GM19035 (cell line): ENCODE data around the gene NMNAT2.
"Not testable (repeated sequence)": the region's sequence is repeated elsewhere in the genome, so short reads cannot be mapped to it uniquely, and the experiment has no call there.

Experiments used
- ATAC-seq: cut with Tn5 transposase; IDR thresholded peaks from one replicate; pipeline ENCODE4 v1.9.1; 2021; ENCODE audit not compliant: unreplicated experiment

Gene NMNAT2

GRCh38 chr1:183417772-183418491, at the start of gene NMNAT2:
TSS of gene NMNAT2 (minus strand) at chr1:183418380. CDS start at chr1:183418267, 113 bp downstream.
- ATAC-seq, result no peak

GRCh38 chr1:183467687-183468086, 49.5 kb upstream of the NMNAT2 start:
- ATAC-seq, result no peak

- no peak for ATAC-seq
These were observed 48.6 kb upstream of the NMNAT2 start for GRCh38 chr1:183466781-183467180.

- no peak for ATAC-seq
These were observed 45.4 kb upstream of the NMNAT2 start for GRCh38 chr1:183463566-183463965.

GRCh38 chr1:183461350-183461749, 43.2 kb upstream of the NMNAT2 start:
- no peak for ATAC-seq

- no peak for ATAC-seq
These were observed 42.4 kb upstream of the NMNAT2 start for GRCh38 chr1:183460596-183460995.

GRCh38 chr1:183457449-183457848, 39.3 kb upstream of the NMNAT2 start:
- no peak for ATAC-seq

GRCh38 chr1:183456826-183457225, 38.6 kb upstream of the NMNAT2 start:
- ATAC-seq, result no peak

- no peak for ATAC-seq
These were observed 36.2 kb upstream of the NMNAT2 start for GRCh38 chr1:183454377-183454776.

- no peak for ATAC-seq
These were observed 31.9 kb upstream of the NMNAT2 start for GRCh38 chr1:183450093-183450492.

GRCh38 chr1:183449223-183449770, 31.1 kb upstream of the NMNAT2 start:
- ATAC-seq, result no peak

- no peak for ATAC-seq
These were observed 26.1 kb upstream of the NMNAT2 start for GRCh38 chr1:183444243-183444642.

- no peak for ATAC-seq
These were observed 25.3 kb upstream of the NMNAT2 start for GRCh38 chr1:183443466-183443865.

- ATAC-seq, result no peak
These were observed 24.8 kb upstream of the NMNAT2 start for GRCh38 chr1:183443011-183443410.

- no peak for ATAC-seq
These were observed 19.9 kb upstream of the NMNAT2 start for GRCh38 chr1:183438060-183438459.

GRCh38 chr1:183435497-183435896, 17.3 kb upstream of the NMNAT2 start:
- ATAC-seq, result no peak

GRCh38 chr1:183433703-183434102, 15.5 kb upstream of the NMNAT2 start:
- no peak for ATAC-seq

GRCh38 chr1:183432548-183432875, 14.3 kb upstream of the NMNAT2 start:
- no peak for ATAC-seq

- ATAC-seq, result no peak
These were observed 13.8 kb upstream of the NMNAT2 start for GRCh38 chr1:183431840-183432547.

- not testable (repeated sequence) for ATAC-seq
These were observed 9.4 kb upstream of the NMNAT2 start for GRCh38 chr1:183427591-183427990.

- no peak for ATAC-seq
These were observed 6.5 kb upstream of the NMNAT2 start for GRCh38 chr1:183424691-183425090.

GRCh38 chr1:183423541-183423940, 5.4 kb upstream of the NMNAT2 start:
- no peak for ATAC-seq
